ENCODE measurements around the gene ELFN1. TPM values are rescaled to one million over a fixed set of nuclear protein-coding genes. Genes with fewer than 3 reads are reported as not detected.

Gene ELFN1
- polyA plus RNA-seq, 1 of the 3 experiments (the other 2 are of a cell fraction) = 0.05 TPM

DNA sequence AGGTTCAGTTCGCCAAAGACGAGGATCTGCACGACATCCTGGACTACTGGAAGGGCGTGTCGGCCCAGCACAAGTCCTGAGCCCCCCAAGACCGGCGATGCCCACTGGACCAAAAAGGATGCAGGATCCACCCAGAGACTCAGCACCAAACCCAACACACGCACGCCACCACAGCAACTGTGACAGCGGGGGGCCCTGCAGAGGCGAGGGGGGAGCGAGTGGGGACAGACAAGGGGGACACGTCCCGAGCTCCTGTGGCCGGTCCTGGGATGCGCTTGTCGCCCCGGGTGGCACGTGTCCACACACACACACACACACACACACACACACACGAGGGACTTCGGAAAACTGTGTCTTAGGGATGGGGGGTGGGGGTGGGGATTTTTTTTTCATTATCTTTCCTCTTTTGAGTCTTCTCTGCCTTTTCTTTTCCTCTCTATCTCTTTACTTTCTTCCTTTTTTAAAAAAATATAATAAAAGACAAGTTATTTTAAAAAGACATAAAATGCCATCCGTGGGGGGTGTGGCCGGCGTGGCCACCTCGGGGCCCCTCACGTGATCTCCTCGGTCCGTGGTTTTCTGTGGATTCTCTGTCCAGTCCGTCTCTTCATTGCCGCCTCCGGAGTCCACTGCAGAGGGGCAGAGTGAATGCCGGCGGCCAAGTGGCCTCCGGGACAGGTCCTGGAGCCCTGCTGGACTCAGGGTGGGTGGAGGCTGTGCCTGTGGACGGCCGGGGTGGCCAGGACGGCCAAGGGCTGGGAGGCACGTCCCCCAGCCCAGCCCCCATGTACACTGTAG, 77.1 kb downstream of the ELFN1 start:
- no peak for DNase-seq
- Histone ChIP-seq H3K27ac (ENCODE audit: low read depth in 2 of 2, low read length in 1 of 2) (no peak overlapping the region), H3K4me3 (ENCODE audit: low read depth in 2 of 2, low read length in 1 of 2) (no peak overlapping the region), H3K9me2 (no peaks in the 10 kb centered on the region), H3K36me3 (replicated peaks in 1 of 2; ENCODE audit: control insufficient read depth in 1 of 2, insufficient read depth in 2 of 2, low read length in 1 of 2) (no peaks in the 10 kb centered on the region), H4K20me1 (ENCODE audit: insufficient read depth) (no peaks in the 10 kb centered on the region), H3K4me2 (no peak overlapping the region), H3K9me3 (no peaks in the 10 kb centered on the region), H3K9ac (no peak overlapping the region), H3K79me2 (ENCODE audit: insufficient read depth) (no peaks in the 10 kb centered on the region), H2AFZ (ENCODE audit: low read depth) (no peak overlapping the region), H3F3A (replicated peaks; ENCODE audit: insufficient read depth) (no peaks in the 10 kb centered on the region), H3K4me1 (ENCODE audit: control insufficient read depth in 1 of 2, insufficient read depth in 2 of 2, low read depth in 1 of 2, low read length in 1 of 2) (peaks cover 0 to 40% of the 10 kb centered on the region in 2 experiments; a peak in 1 of 4 replicates), H3K27me3 (ENCODE audit: insufficient read depth) (0 out of 2 replicates have a peak, but pooled peaks cover 11% of the 10 kb centered on the region)
- WGBS (ENCODE audit: low lambda C conversion rate) = 71% methylated on average over 28 of the region's 38 CpGs
- POLR2A ChIA-PET = no interaction called here
- TF ChIP-seq RCOR1 (IDR thresholded peaks at IDR 0.05; ENCODE audit: low read length) (no peak), MEF2A (IDR thresholded peaks at IDR 0.05; ENCODE audit: borderline replicate concordance, low read depth) (no peak), CHD2 (IDR thresholded peaks at IDR 0.05; ENCODE audit: low read length, partially characterized antibody) (no peak), SIN3A (IDR thresholded peaks at IDR 0.05; ENCODE audit: borderline replicate concordance, low read depth, low read length) (no peak), RAD21 (IDR thresholded peaks at IDR 0.05; ENCODE audit: low read length) (no peak), NFIC (IDR thresholded peaks at IDR 0.05; ENCODE audit: borderline replicate concordance) (no peak), POLR2AphosphoS5 (IDR thresholded peaks at IDR 0.05; ENCODE audit: low read depth, low read length) (no peak), ELF1 (IDR thresholded peaks at IDR 0.05) (no peak), TEAD4 (IDR thresholded peaks at IDR 0.05; ENCODE audit: borderline replicate concordance, insufficient read depth) (no peak), SMC3 (IDR thresholded peaks at IDR 0.05; ENCODE audit: low read depth, low read length) (no peak), FOXM1 (IDR thresholded peaks at IDR 0.05; ENCODE audit: low read depth) (no peak), FOXJ3 (CRISPR knock-in tag; IDR thresholded peaks at IDR 0.05) (no peak), YY1 (IDR thresholded peaks at IDR 0.05; ENCODE audit: low read depth) (no peak)
- TF ChIP-seq, protein P1, sequence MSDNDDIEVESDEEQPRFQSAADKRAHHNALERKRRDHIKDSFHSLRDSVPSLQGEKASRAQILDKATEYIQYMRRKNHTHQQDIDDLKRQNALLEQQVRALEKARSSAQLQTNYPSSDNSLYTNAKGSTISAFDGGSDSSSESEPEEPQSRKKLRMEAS (IDR thresholded peaks at IDR 0.05; ENCODE audit: low read depth) = no peak
- TF ChIP-seq, protein P2, sequence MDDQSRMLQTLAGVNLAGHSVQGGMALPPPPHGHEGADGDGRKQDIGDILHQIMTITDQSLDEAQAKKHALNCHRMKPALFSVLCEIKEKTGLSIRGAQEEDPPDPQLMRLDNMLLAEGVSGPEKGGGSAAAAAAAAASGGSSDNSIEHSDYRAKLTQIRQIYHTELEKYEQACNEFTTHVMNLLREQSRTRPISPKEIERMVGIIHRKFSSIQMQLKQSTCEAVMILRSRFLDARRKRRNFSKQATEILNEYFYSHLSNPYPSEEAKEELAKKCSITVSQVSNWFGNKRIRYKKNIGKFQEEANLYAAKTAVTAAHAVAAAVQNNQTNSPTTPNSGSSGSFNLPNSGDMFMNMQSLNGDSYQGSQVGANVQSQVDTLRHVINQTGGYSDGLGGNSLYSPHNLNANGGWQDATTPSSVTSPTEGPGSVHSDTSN (IDR thresholded peaks at IDR 0.05) = no peak
- CTCF ChIA-PET = interaction anchor here (1.4 kb wide), 1 partner anchor 14 kb away, joined by 3 read pairs; no protein-coding TSS in a partner anchor

DNA sequence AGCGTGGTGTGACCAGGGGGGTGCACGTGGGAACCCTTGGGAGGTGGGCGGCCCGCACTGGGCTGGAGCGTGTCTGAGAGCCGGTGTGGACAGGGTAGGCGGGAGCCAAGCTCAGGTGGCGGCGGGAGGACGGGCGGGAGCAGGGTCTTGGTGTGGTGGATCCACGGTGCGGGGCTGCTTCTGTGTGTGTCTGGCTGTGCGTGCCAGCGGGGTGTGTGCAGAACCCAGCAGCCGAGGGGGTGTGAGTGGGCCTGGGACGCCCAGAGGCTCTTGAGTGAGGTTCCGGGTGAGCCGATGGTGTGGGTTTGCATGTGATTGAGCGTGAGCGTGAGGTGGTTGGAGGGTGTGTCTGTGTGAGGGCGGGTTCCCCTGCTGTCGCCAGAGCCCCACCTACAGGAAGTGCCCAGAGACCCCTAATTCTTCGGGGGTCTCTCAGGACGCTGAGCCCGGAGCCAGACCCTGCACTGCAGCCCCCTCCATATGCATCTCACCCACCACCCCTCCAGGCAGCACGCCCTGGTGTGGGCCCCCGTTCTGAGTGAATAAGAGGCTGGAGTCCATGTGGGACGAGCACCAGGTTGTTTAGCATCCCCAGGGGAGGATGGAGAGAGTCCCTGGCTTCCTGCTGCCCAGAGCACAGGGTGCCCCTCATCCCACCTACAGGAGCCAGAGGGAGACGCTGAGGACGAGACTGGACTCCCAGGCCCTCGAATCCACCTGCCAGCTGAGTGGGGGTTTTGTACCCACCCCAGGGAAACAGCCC, 78.2 kb downstream of the ELFN1 start:
- H3K27me3 ChIP-seq (ENCODE audit: insufficient read depth) = peaks cover 1% of the 10 kb centered on the region; the same call in 1 of the 2 replicates
- ChIA-PET POLR2A (no interaction called here), CTCF (interaction anchor here (1.2 to 1.4 kb wide), 4 partner anchors 11 to 461 kb away, joined by 3 to 6 read pairs (median 4); no protein-coding TSS in a partner anchor)
- H3K27ac ChIP-seq (ENCODE audit: low read depth in 2 of 2, low read length in 1 of 2) = no peak overlapping the region; a peak in 1 of 4 replicates
- no peak overlapping the region for H2AFZ ChIP-seq (ENCODE audit: low read depth)
- H3K4me3 ChIP-seq (ENCODE audit: low read depth in 2 of 2, low read length in 1 of 2) = no peak overlapping the region
- WGBS (ENCODE audit: low lambda C conversion rate) = 69% methylated on average over 32 of the region's 32 CpGs
- H3K9ac ChIP-seq = no peak overlapping the region
- H3K4me1 ChIP-seq (ENCODE audit: control insufficient read depth in 1 of 2, insufficient read depth in 2 of 2, low read depth in 1 of 2, low read length in 1 of 2) = peaks cover 0 to 30% of the 10 kb centered on the region in 2 experiments; a peak in 1 of 4 replicates
- no peaks in the 10 kb centered on the region for H3K9me2 ChIP-seq
- H3K4me2 ChIP-seq = no peak overlapping the region
- no peak for DNase-seq
- H4K20me1 ChIP-seq (ENCODE audit: insufficient read depth) = no peaks in the 10 kb centered on the region
- H3F3A ChIP-seq (replicated peaks; ENCODE audit: insufficient read depth) = no peaks in the 10 kb centered on the region
- H3K79me2 ChIP-seq (ENCODE audit: insufficient read depth) = no peaks in the 10 kb centered on the region
- no peaks in the 10 kb centered on the region for H3K36me3 ChIP-seq (replicated peaks in 1 of 2; ENCODE audit: control insufficient read depth in 1 of 2, insufficient read depth in 2 of 2, low read length in 1 of 2)
- no peaks in the 10 kb centered on the region for H3K9me3 ChIP-seq
- TF ChIP-seq MXI1 (IDR thresholded peaks at IDR 0.05; ENCODE audit: low read depth, low read length) (no peak), RFX5 (IDR thresholded peaks at IDR 0.05; ENCODE audit: low read length) (no peak), SMC3 (IDR thresholded peaks at IDR 0.05; ENCODE audit: low read depth, low read length) (no peak), CHD2 (IDR thresholded peaks at IDR 0.05; ENCODE audit: low read length, partially characterized antibody) (no peak), GABPA (IDR thresholded peaks at IDR 0.05; ENCODE audit: low read depth) (no peak), MEF2A (IDR thresholded peaks at IDR 0.05; ENCODE audit: borderline replicate concordance, low read depth) (no peak), TEAD4 (IDR thresholded peaks at IDR 0.05; ENCODE audit: borderline replicate concordance, insufficient read depth) (no peak)
- TF ChIP-seq, protein P3, sequence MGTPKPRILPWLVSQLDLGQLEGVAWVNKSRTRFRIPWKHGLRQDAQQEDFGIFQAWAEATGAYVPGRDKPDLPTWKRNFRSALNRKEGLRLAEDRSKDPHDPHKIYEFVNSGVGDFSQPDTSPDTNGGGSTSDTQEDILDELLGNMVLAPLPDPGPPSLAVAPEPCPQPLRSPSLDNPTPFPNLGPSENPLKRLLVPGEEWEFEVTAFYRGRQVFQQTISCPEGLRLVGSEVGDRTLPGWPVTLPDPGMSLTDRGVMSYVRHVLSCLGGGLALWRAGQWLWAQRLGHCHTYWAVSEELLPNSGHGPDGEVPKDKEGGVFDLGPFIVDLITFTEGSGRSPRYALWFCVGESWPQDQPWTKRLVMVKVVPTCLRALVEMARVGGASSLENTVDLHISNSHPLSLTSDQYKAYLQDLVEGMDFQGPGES (IDR thresholded peaks at IDR 0.05; ENCODE audit: low read depth, low read length) = no peak
- TF ChIP-seq, protein P4, sequence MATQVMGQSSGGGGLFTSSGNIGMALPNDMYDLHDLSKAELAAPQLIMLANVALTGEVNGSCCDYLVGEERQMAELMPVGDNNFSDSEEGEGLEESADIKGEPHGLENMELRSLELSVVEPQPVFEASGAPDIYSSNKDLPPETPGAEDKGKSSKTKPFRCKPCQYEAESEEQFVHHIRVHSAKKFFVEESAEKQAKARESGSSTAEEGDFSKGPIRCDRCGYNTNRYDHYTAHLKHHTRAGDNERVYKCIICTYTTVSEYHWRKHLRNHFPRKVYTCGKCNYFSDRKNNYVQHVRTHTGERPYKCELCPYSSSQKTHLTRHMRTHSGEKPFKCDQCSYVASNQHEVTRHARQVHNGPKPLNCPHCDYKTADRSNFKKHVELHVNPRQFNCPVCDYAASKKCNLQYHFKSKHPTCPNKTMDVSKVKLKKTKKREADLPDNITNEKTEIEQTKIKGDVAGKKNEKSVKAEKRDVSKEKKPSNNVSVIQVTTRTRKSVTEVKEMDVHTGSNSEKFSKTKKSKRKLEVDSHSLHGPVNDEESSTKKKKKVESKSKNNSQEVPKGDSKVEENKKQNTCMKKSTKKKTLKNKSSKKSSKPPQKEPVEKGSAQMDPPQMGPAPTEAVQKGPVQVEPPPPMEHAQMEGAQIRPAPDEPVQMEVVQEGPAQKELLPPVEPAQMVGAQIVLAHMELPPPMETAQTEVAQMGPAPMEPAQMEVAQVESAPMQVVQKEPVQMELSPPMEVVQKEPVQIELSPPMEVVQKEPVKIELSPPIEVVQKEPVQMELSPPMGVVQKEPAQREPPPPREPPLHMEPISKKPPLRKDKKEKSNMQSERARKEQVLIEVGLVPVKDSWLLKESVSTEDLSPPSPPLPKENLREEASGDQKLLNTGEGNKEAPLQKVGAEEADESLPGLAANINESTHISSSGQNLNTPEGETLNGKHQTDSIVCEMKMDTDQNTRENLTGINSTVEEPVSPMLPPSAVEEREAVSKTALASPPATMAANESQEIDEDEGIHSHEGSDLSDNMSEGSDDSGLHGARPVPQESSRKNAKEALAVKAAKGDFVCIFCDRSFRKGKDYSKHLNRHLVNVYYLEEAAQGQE (IDR thresholded peaks at IDR 0.05; ENCODE audit: low read depth, low read length) = no peak
